HG02588 (cell line): ENCODE data around the gene PLA2G4F.

Source experiments
- ATAC-seq: cut with Tn5 transposase; IDR thresholded peaks from one replicate; pipeline ENCODE4 v1.9.1; 2021; ENCODE audit warnings: mild to moderate bottlenecking, moderate library complexity; ENCODE audit not compliant: unreplicated experiment

Gene PLA2G4F, protein sequence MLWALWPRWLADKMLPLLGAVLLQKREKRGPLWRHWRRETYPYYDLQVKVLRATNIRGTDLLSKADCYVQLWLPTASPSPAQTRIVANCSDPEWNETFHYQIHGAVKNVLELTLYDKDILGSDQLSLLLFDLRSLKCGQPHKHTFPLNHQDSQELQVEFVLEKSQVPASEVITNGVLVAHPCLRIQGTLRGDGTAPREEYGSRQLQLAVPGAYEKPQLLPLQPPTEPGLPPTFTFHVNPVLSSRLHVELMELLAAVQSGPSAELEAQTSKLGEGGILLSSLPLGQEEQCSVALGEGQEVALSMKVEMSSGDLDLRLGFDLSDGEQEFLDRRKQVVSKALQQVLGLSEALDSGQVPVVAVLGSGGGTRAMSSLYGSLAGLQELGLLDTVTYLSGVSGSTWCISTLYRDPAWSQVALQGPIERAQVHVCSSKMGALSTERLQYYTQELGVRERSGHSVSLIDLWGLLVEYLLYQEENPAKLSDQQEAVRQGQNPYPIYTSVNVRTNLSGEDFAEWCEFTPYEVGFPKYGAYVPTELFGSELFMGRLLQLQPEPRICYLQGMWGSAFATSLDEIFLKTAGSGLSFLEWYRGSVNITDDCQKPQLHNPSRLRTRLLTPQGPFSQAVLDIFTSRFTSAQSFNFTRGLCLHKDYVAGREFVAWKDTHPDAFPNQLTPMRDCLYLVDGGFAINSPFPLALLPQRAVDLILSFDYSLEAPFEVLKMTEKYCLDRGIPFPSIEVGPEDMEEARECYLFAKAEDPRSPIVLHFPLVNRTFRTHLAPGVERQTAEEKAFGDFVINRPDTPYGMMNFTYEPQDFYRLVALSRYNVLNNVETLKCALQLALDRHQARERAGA

DNA sequence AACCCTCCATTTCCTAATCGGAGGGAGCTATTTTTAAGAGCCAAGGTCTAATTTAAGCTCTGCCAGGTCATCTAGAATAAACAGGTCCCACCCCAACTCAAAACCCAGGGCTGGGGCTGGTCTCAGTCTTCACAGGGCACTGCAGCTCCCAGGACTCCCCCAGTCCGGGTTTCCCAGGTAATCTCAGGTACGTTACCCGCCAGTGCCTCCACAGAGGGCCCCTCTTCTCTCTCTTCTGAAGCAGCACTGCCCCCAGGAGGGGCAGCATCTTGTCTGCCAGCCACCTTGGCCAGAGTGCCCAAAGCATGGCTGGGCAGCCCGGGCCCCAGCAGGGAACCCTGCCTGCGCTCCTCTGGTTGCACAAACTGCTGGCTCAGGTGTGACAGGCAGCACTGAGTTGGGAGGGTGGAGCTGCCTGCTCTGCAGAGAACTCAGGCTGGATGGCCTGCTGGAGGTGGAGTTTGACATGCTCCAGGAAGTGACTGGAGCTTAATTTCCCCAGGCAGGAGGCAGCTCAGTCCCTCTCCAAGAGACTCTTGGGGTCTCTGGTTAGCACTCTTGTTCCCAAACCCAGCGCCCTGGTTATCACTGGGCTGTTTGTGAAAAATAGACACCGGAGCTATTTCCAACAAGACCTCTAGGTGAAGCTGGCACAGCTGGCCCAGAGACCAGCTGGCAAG is at the start of gene PLA2G4F:
TSS of gene PLA2G4F (minus strand) at position 394 of the 680 bp plus-strand sequence. CDS start at position 307, 87 bp downstream.
- ATAC-seq, result no peak

DNA sequence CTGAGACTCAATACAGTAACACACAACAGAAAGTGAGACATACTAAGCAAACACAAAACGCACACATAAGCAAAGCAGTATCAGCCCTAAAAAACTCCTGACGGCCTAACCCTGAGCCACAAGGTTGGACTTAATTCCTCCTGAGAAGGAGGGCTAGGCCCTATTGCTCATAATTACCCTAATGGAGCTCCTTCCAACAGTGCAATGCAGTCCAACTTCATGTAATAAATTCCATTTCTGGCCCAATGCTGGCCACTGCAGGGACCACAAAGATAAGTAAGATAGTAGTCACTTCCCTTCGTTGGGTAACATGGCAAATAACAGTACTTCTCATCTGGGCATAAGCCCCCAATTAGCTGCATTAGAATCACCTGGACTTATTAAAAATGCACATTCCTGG is 47.5 kb upstream of the PLA2G4F start:
- ATAC-seq, result no peak

DNA sequence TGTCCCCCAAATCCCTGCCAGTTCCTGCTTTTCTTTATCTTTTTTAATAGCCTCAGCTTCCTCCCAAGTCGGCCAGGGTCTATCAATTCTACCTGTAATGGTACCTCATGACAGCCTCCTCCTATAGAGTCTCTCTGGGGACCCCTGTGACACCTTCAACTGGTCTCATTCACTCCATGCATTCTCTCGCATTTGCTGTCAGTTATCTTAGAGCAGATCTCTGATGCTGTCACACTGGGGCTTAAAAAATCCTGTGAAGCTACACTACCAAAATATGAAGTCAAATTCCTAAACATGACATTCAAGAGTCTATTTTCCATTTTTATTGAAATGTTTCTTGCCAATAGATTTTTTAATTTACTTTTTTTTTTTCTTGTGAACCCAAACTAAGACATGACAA is 46.2 kb upstream of the PLA2G4F start:
- no peak for ATAC-seq

DNA sequence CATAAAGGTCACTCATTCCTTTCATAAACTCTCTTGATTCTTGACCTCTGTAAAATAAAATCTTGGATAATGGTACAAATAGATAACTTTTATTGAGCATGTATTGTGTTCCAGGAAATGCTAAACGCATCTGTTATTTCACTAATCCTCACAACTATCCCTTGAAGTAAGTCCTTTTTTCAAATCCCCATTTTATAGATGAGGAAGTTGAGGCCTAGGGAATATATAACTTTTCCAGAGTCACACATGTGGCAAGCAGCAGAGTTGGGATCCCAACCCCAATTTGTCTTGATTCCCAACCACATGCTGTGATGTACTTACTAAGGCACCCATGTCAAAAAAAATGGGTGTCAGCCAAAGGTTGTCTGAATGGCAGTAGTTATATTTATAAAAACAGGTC is 45.4 kb upstream of the PLA2G4F start:
- ATAC-seq, result no peak

DNA sequence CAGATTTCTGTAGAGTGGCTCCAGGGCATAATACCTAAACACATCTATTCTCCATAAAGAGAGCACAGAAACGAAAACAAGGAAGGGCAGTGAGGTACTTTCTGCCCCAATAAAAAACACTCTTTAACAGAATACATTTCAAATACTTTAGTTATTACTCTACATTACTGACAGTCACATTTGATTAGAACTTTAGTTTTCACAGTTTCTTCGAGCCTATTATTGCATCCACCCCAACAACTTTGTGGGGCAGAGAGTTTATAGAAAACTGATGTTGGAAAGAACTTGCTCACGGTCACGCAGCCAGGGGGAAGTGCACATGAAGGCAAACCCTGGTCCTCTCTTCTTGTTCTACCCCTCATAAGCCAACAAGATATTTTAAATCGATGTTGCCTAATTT is 42.7 kb upstream of the PLA2G4F start:
- ATAC-seq, result no peak

DNA sequence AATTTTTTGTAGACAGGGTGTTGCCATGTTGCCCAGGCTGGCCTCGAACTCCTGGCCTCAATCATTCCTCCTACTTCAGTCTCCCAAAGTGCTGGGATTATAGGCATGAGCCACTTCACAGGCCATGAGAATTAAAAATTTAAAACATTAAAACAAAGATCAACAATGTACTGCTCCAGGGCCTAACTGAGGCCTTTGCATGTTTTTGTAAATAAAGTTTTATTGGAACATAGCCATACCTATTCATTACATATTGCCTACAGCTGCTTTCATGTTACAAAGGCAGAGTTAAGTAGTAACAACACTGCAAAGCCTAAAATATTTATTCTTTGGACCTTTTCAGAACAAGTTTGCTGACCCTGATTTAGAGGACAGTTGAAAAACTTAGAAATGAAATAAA is 42.1 kb upstream of the PLA2G4F start:
- no peak for ATAC-seq

DNA sequence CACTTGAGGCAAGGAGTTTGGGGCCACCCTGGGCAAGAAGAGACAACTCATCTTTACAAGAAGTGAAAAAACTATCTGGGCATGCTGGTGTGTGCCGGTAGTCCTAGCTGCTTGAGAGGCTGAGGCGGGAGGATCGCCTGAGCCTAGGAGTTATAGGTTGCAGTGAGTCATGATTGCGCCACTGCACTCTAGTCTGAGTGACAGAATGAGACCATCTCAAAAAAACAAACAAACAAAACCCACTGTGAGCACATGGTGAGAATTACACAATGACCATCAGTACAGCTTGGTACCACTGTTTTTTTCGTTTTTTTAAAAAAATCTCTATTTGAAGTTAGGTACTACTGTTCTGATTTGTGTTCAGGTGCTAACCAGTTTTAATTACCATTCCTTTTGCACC is 38.1 kb upstream of the PLA2G4F start:
- ATAC-seq, result no peak

DNA sequence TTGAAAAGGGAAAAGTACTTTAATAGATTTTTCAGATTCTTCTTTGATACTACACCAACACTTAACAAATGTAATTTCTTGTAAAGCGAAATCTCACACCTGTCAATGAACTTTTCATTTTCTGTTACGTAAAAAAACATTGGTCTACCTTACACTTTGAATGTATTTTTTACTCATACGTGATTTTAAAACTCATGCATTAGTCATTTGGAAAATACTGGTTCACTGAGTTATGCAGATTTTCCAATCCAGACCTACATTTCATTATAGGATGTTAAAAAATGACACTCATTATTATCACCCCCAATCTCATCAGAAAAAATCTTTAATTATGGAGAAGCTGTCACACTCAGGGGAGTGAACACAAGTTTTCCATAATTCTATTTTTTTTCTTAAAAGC is 36.9 kb upstream of the PLA2G4F start:
- ATAC-seq, result no peak

DNA sequence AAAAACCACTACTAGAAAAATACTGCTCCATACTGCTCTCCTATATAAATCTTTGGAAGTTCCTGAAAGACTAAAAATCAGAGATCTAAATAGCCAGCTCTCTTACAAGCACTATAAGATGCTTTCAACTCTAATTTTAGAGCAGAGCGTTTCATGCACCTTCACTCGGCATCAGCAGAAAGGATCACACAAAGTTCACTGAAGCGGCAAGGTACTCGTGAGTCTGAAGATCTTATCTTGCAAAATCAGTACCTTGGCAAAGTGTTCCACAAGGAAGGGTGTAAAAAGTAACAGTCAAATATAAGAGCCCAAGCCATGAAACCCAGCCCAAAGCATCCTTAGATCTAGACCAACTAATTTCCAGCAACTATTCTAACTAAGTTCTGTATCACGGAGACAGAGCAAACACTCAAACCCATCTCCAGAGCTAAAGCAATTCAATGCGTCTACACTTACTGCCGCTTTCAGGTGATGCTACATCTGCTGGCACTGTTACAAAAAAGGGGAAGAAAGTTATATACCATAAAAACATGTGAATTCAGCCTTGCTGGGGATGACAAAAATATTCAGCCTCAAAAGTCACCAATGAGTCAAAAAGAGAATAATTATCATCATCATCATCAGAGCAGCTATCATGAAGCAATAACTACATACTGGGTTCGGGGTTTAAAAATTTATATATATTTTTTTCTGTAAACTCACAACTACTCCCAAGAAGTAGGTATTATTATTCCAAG is 35.3 kb upstream of the PLA2G4F start:
- ATAC-seq, result no peak

DNA sequence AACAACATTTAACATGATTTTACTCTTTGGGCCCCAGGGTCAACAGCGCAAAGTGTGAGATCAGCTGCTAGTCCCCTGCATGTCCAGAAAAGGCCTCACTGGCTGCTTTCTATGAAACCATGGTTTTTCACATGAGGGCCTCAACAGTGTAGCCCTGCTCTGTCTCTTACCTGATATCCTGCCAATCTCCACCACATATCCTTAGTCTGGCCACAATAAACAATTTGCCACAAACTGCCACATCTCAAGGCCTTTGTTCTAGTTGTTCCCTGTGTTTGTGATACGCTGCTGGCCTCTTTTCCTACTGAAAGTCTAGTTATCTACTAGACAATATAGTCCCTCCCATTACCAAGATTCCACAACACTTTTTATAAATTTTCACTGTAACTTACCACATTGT is 33.9 kb upstream of the PLA2G4F start:
- ATAC-seq, result no peak

DNA sequence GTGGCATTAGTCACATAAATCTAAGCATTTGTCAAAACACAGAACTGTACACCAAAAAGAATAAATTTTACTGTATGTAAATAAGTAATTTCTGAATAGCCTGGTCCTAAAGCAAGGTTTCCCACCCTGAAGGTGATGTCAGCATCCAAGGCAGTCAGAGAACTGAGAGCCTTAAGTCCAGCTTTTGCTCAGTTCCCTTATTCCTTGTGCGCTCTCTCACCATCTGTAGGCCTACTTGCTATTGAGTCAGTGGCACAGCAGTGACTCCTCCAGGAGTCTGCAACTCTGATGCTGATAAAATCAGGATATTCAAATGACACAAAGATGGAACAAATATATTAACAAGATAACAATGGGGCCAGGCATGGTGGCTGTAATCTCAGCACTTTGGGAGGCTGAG is 29.4 kb upstream of the PLA2G4F start:
- no peak for ATAC-seq

DNA sequence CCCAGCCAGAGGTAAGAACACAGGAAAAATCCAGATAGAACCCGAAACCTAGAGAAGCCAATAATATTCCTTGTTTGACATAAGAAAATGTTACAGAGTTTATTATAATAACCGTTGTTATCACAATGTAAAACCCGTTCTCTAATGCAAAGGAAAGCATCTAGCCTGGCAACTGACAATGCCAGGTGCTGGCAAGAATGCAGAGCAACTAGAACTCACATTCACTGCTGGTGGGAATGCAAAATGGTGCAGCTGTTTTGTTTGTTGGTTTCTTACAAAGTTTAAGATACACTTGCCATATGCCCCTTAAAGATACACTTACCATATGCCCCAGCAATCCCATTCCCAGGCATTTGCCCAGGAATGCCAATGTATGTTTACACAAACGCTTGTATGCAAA is 28.3 kb upstream of the PLA2G4F start:
- ATAC-seq, result no peak

DNA sequence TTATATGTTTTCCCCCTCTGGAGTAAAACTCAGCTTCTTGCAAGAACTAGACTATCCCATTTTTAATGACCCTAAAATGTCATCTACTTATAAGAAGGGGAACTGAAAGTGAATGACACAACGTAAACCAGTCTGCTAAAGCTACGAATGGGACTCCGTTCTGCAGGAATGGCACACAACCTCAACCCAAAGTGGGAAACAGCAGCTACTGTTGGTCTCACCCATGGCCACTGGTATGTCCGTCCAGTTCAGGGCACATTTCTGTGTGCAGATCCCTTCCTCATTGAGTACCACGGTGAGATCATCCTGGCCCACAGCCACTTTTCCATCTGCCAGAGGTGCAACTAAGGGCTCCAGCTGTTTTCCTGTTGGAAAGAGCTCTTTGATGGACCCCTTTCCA is 27.9 kb upstream of the PLA2G4F start:
- no peak for ATAC-seq

DNA sequence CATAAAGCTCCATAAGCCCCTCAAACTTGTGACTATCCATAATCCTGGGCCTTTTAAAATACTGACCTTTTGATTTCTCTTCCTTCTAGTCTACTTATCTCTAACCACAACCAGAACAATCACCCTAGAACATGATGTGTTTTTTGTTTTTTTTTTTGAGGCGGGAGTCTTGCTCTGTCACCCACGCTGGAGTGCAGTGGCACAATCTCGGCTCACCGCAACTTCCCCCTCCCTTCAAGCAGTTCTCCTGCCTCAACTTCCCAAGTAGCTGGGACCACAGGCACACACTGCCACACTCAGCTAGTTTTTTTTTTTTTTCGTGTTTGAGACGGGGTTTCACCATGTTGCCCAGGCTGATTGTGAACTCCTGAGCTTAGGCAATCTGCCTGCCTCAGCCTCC is 26.5 kb upstream of the PLA2G4F start:
- no peak for ATAC-seq

DNA sequence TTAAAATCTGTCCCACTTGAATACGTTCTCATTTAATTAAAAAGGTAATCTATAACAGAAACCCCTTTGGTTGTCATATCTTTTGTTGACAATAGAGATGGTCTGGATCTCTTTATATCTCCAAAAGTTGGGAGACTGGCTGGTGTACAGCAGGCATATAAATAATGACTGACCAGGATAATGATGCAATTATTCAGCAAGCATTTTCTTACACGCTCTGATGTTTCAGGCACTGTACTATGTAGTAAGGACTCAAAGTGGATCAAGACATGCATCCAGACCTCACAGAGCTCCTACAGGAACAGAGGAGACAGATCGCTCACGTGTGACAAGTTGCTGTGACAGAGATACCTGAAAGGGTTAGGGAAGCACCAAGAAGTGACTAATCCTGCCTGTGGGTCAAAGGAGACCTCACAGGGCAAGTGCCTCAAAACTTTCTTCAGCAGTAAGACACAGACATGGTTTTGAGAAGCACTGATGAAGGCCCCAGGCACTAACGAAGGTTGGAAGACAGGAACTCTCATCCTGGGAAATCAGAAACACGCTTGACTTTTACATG is 26.0 kb upstream of the PLA2G4F start:
- ATAC-seq, result no peak

DNA sequence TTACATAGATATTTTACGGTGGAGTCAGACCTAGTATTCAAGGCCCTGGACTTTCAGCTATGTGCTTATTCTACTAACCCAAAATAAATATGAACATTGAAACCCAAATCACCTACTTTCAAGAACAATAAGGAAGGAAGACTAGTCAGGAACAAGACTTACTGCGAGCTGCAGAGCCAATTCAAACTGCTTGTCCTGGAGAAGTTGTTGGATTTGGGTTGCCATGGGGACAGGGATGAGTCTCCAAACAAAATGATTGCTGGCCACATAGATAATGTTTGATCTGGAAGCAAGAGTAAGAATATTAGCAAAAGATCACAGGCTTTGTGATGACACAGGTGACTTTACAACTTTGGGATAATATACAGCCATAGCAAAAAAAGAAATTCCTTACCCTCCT is 21.6 kb upstream of the PLA2G4F start:
- ATAC-seq, result no peak

DNA sequence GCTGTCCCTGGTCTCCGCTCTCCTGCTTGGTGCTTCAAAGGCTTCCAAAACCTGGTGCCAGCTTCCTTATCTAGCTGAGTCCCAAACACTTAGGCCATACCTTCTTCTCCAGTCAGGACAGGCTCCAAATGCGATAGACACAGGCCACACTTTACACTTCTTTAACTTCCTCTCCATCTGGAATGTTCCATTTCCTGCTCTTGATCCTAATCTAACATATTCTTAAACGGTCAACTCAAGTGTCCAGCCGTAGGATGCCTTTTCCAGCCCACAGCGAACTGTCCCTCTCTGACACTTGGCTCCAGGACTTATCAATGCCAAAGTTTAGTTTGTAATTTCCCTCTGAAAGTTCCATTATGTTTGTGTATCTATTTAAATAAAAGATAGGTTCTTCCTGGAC is 19.2 kb upstream of the PLA2G4F start:
- no peak for ATAC-seq

DNA sequence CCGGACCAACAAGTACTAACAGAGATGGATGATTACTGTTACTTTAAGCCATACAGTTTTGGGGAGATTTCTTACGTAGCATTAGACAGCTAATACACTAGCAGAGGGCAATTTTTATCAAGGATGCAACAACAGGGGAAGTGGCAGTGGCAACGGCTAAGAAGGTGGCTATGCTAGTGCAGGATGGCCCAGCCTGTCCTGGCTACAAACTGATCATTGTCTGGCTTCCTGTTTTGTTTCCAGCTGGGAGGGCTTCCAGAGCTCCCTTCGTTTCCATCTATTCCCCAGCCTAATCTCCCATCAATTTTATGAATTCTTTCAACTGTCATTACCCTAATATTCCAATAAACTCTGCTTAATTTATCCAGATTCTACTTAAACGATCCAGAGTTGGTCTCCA is 16.0 kb upstream of the PLA2G4F start:
- ATAC-seq, result no peak

DNA sequence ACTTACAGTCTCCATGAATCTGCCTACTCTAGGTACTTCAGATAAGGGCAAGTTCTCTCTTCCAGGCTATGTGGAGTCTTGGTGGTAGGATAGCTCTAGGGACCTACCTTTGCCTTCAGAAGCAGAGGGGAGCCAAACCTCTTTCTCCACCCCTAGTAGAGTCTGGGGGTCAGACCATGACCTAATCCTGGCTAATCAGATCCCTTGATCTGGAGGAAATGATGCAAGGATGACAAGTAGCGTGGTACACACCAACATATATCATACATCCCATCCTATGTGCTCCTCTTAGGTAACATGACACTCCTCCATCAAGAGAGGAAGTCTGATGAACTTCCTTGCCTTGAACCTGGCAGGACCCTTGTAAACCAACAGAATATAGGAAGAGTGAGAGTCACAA is 15.4 kb upstream of the PLA2G4F start:
- no peak for ATAC-seq

DNA sequence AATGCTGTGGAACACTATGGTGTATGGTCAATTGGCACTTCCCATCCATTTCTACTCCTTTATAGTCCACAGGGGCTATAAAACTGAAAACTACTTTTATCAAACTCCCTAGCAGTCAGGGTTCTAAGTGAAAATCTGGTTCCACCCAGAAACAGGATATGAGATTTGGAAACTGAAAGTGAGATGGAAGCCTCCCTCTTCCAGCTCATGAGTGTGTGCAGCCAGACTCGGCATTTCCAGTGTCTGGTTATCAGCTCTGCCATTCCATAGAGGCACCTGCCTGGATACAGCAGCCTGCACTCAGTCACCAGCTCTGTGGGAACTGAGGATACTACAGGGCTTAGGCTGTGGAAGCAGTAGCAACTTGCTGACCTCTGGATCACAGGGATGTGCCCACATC is 14.7 kb upstream of the PLA2G4F start:
- ATAC-seq, result no peak
